Endodermal cell (in vitro differentiated cells): ENCODE data around the gene ATAD2B. TPM values are rescaled to one million over a fixed set of nuclear protein-coding genes. Genes with fewer than 3 reads are reported as not detected.

Experiments used
- DNase-seq: peaks from one replicate; pipeline ENCODE4 v3.0.0-alpha.2; 2017
- H3K27ac ChIP-seq: 2 replicates; pipeline ENCODE4 v1.5.1; 2013; ENCODE audit warnings: mild to moderate bottlenecking, low read depth, low read length, moderate library complexity
- H3K27me3 ChIP-seq: 2 replicates; pipeline ENCODE4 v1.6.1; 2013; ENCODE audit warnings: mild to moderate bottlenecking, low read length, moderate library complexity; ENCODE audit not compliant: insufficient read depth, control insufficient read depth, poor library complexity, severe bottlenecking
- H3K36me3 ChIP-seq: 2 replicates; pipeline ENCODE4 v1.7.0; 2013; ENCODE audit warnings: mild to moderate bottlenecking, low read length, moderate library complexity; ENCODE audit not compliant: control insufficient read depth, insufficient read depth
- H3K4me1 ChIP-seq: one replicate; pipeline ENCODE4 v1.7.0; 2013; ENCODE audit warnings: low read length; ENCODE audit not compliant: control insufficient read depth, insufficient read depth
- H3K4me3 ChIP-seq: 2 replicates; pipeline ENCODE4 v1.5.1; 2013; ENCODE audit warnings: mild to moderate bottlenecking, low read length, moderate library complexity
- H3K9ac ChIP-seq: 2 replicates; pipeline ENCODE4 v1.6.1; 2013; ENCODE audit warnings: mild to moderate bottlenecking, low read length, moderate library complexity; ENCODE audit not compliant: poor library complexity, severe bottlenecking; ENCODE audit errors: extremely low read depth
- H3K9me3 ChIP-seq: 2 replicates; pipeline ENCODE4 v1.6.1; 2013; ENCODE audit warnings: mild to moderate bottlenecking, low read length, moderate library complexity; ENCODE audit not compliant: control insufficient read depth
- H3K27ac Mint-ChIP-seq: 2 replicates; pipeline ENCODE4 v1.8.0; 2020; ENCODE audit warnings: mixed read lengths
- H3K27me3 Mint-ChIP-seq: 2 replicates; pipeline ENCODE4 v1.8.0; 2021; ENCODE audit warnings: mild to moderate bottlenecking, mixed read lengths; ENCODE audit not compliant: insufficient read depth
- H3K36me3 Mint-ChIP-seq: 2 replicates; pipeline ENCODE4 v1.8.0; 2020; ENCODE audit warnings: low read depth, mixed read lengths
- H3K4me1 Mint-ChIP-seq: 2 replicates; pipeline ENCODE4 v1.8.0; 2020; ENCODE audit warnings: mixed read lengths
- H3K4me3 Mint-ChIP-seq: 2 replicates; pipeline ENCODE4 v1.8.0; 2020; ENCODE audit warnings: mild to moderate bottlenecking, moderate library complexity, mixed read lengths
- H3K9me3 Mint-ChIP-seq: 2 replicates; pipeline ENCODE4 v1.8.0; 2020; ENCODE audit warnings: mild to moderate bottlenecking, mixed read lengths
- CTCF ChIP-seq: fragments of 200-600 bp; sonication (generic); conservative IDR thresholded peaks from 2 replicates; pipeline ENCODE4 v1.5.0; 2021; ENCODE audit warnings: antibody characterized with exemption, mild to moderate bottlenecking
- WGBS, 2 experiments: methylation state at CpG; one replicate each; pipeline versions ENCODE4 v1.1.5 to v1.1.7; 2013; ENCODE audit warnings: missing lambda C conversion rate in 2 of 2, mixed read lengths in 1 of 2; ENCODE audit not compliant: insufficient coverage in 1 of 2, insufficient read length in 1 of 2; 5-methylcytosine and 5-hydroxymethylcytosine counted together
- total RNA-seq, 2 donors: library from RNA; stranded (reverse); fragmentation: NEBNext Ultra II Directional in 1 of 2; extraction: Animal tissue kit (Norgen Biotek cat#: 25700) in 1 of 2; gene quantifications; 2 replicates in 1 of 2; 3 replicates in 1 of 2; pipeline ENCODE4 v1.2.1, GENCODE V29; 2021

ATAD2B gene
- total RNA-seq, 2 donors from 2014 or later: 18.6 to 20.7 TPM

- Histone ChIP-seq H3K4me1 (no peaks in the 10 kb centered on the region), H3K9ac (no peak overlapping the region), H3K27ac (no peak overlapping the region), H3K9me3 (no peaks in the 10 kb centered on the region), H3K27me3 (no peaks in the 10 kb centered on the region), H3K4me3 (no peak overlapping the region), H3K36me3 (no peaks in the 10 kb centered on the region)
- Mint-ChIP-seq H3K27ac (peak overlapping the region; percentile 41), H3K4me3 (no peak overlapping the region), H3K4me1 (peaks cover 27% of the 10 kb centered on the region), H3K27me3 (no peaks in the 10 kb centered on the region), H3K9me3 (no peaks in the 10 kb centered on the region), H3K36me3 (peaks cover 14% of the 10 kb centered on the region)
- TF ChIP-seq CTCF: no peak
- 56 to 80% methylated on average over 1 of the region's 1 CpG for WGBS, 2 experiments
- peak; percentile 80 for DNase-seq
Measured at GRCh38 chr2:23944527-23944926, 17.6 kb upstream of the ATAD2B start.

DNA sequence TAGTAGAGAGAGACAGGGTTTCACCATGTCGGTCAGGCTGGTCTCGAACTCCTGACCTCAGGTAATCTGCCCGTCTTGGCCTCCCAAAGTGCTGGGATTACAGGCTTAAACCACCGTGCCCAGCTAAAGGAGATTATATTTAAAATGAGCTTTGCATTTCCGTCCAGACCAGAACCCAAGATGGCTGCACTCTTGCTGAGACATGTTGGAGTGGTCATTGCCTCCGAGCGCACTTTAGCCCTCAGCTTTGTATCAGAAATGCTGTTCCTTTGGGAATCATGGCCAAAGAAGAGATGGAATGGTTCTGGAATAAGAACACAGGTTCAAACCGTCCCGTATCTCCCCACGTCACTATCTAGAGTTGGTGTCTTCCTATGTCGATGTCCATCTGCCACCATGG lies 16.7 kb upstream of the ATAD2B start:
- Mint-ChIP-seq H3K9me3 (no peaks in the 10 kb centered on the region), H3K27me3 (no peaks in the 10 kb centered on the region), H3K36me3 (peaks cover 14% of the 10 kb centered on the region), H3K4me1 (peaks cover 34% of the 10 kb centered on the region), H3K4me3 (no peak overlapping the region), H3K27ac (no peak overlapping the region)
- DNase-seq: no peak
- no peaks in the 10 kb centered on the region for H3K4me1 ChIP-seq
- H3K9ac ChIP-seq: no peak overlapping the region
- H3K36me3 ChIP-seq: no peaks in the 10 kb centered on the region
- WGBS, 2 experiments: 94 to 96% methylated on average over 11 of the region's 11 CpGs
- no peaks in the 10 kb centered on the region for H3K27me3 ChIP-seq
- H3K27ac ChIP-seq: no peak overlapping the region
- no peaks in the 10 kb centered on the region for H3K9me3 ChIP-seq
- no peak overlapping the region for H3K4me3 ChIP-seq
- TF ChIP-seq CTCF: no peak

GRCh38 chr2:23941644-23942043 lies 14.7 kb upstream of the ATAD2B start:
- 89 to 92% methylated on average over 6 to 8 of the region's 8 CpGs for WGBS, 2 experiments
- no peak for DNase-seq
- no peaks in the 10 kb centered on the region for H3K9me3 Mint-ChIP-seq
- Histone ChIP-seq H3K9me3 (no peaks in the 10 kb centered on the region), H3K27ac (no peak overlapping the region), H3K4me3 (peak overlapping the region; percentile 99), H3K36me3 (no peaks in the 10 kb centered on the region), H3K9ac (peak overlapping the region; percentile 88), H3K27me3 (no peaks in the 10 kb centered on the region), H3K4me1 (no peaks in the 10 kb centered on the region)
- no peak for TF ChIP-seq CTCF
- H3K27ac Mint-ChIP-seq: no peak overlapping the region
- H3K4me3 Mint-ChIP-seq: peak overlapping the region; percentile 85
- peaks cover 11% of the 10 kb centered on the region for H3K36me3 Mint-ChIP-seq
- no peaks in the 10 kb centered on the region for H3K27me3 Mint-ChIP-seq
- H3K4me1 Mint-ChIP-seq: peaks cover 34% of the 10 kb centered on the region
